Left cardiac atrium (tissue), 4 donors: ENCODE results near the gene C12orf76. TPM values are rescaled to one million over a fixed set of nuclear protein-coding genes. Genes with fewer than 3 reads are reported as not detected.
A peak's percentile ranks its signal among the peaks of the same experiment; 100 is the strongest.
"Not testable (repeated sequence)": the region's sequence is repeated elsewhere in the genome, so short reads cannot be mapped to it uniquely, and the experiment has no call there.

ENCODE experiments used
- ATAC-seq, 2 donors: fragments of 200-7000 bp; cut with Tn5 transposase; one replicate each; pipeline ENCODE4 v1.9.1; 2020; ENCODE audit warnings: mild to moderate bottlenecking in 2 of 2, moderate library complexity in 2 of 2
- DNase-seq: peaks from one replicate; pipeline ENCODE4 v3.0.0-alpha.2; 2020
- intact Hi-C, 2 donors: fragments of 100-400 bp; cut with DNase I; formaldehyde crosslinking; loops; one replicate each; pipeline versions ENCODE4 v1.14.1 to v1.15.1; 2022 to 2023
- total RNA-seq, 2 donors: library from RNA; stranded (reverse); fragmentation: NEBNext Ultra II Directional; extraction: Animal tissue kit (Norgen Biotek cat#: 25700); gene quantifications; one replicate each; pipeline ENCODE4 v1.2.1, GENCODE V29; 2021
- donor health status: DM: no; HTN: yes; CAD: no.
- donor health status: DM: no; HTN: yes; CAD: no; lungs with severe emphysema.
- donor health status: DM: yes; HTN: yes; CAD: no.
- donor health status: Dilated cardiomyopathy.

Gene C12orf76
- total RNA-seq, 2 donors from 2014 or later = 6.0 to 7.8 TPM

- ATAC-seq (no peak), DNase-seq (no peak)
- intact Hi-C loops = no loop called here
Observed at GRCh38 chr12:110068654-110069053, 20.3 kb upstream of the C12orf76 start.

GRCh38 chr12:110068115-110068514 is 19.8 kb upstream of the C12orf76 start:
- ATAC-seq, intact Hi-C loops, DNase-seq: not testable (repeated sequence)

DNA sequence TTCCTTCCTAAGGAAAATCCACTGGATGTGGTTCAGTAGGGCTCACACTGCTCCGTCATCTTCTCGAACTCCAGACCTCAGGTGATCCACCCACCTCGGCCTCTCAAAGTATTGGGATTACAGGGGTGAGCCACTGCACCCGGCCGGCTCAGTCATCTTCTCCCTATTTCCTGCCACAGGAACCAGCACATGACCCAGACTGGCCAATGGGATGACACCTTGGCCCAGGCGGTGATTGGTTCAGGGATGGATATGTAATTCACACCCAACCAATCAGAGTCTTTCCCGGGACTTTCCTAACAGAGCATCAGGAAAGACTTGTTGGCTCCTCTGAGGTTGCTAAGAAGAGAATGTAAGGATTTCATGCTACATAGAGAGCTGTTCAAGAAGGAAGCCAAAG is 19.2 kb upstream of the C12orf76 start:
- ATAC-seq (no peak), DNase-seq (no peak)
- intact Hi-C loops = no loop called here

GRCh38 chr12:110065540-110065939 is 17.2 kb upstream of the C12orf76 start:
- intact Hi-C loops = no loop called here
- ATAC-seq (no peak), DNase-seq (no peak)

- DNase-seq = no peak
- intact Hi-C loops = no loop called here
- no peak for ATAC-seq
Observed at GRCh38 chr12:110062241-110062640, 13.9 kb upstream of the C12orf76 start.

DNA sequence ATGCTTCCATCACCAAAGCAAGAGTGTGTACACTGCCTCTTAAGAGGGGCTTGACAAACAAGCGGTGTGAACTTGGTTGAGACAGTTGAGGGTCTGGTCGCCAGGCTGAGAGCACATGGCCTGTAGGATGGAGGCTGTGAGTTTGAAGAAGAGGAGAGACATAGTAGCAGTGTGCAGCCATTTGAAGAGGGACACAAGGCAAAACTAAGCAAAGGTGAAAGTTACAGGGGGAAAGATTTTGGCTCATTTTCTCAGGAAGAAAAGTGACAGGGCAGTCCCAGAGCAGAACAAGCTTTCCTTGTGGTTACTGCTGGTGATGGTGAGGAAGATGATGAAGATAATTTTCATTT is 11.3 kb upstream of the C12orf76 start:
- DNase-seq = no peak
- intact Hi-C loops = no loop called here
- ATAC-seq = no peak

DNA sequence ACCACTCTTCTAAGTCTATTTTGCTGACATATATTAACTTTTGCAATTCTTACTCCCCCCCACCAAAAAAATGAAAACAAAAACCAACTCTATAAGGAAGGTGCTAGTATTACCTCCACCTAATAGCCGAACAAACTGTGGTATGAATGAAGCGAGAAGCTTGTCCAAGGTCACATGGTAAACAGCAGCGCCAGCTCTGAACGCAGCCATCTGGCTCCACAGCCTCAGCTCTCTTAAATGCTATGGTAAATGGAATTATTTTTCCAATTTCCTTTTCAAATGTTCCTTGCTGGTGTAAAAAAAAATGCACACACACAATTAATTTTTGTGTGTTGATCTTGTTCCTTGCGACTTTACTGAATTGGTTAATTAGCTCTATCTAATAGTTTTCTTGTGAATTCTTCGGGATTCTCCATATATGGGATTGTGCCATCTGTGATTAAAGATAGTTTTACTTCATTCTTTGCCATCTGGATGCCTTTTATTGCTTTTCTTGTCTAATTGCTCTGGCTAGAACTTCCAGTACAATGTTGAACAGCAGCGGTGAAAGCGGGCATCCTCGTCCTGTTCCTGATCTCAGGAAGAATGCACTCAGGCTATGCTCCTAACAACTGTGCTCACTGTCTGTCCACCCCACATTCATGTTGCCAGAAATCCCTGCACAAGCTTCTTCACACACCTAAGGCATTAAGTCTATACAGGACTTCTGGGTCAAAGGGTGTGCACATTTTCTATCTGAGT is 10.7 kb upstream of the C12orf76 start:
- intact Hi-C loops = no loop called here
- ATAC-seq = no peak
- no peak for DNase-seq

DNA sequence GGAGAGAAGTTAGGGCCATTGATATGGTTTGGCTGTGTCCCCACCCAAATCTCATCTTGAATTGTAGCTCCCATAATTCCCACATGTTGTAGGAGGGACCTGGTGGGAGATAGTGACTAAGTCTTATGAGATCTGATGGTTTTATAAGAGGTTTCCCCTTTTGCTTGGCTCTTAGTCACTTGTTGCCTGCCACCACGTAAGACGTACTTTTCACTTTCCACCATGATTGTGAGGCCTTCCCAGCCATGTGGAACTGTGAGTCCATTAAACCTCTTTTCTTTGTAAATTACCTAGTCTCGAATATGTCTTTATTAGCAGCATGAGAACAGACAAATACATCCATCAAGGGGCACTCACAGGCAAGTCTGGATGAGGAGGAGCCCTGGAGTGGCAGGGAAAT is 8.3 kb upstream of the C12orf76 start:
- DNase-seq, intact Hi-C loops: not testable (repeated sequence)

DNA sequence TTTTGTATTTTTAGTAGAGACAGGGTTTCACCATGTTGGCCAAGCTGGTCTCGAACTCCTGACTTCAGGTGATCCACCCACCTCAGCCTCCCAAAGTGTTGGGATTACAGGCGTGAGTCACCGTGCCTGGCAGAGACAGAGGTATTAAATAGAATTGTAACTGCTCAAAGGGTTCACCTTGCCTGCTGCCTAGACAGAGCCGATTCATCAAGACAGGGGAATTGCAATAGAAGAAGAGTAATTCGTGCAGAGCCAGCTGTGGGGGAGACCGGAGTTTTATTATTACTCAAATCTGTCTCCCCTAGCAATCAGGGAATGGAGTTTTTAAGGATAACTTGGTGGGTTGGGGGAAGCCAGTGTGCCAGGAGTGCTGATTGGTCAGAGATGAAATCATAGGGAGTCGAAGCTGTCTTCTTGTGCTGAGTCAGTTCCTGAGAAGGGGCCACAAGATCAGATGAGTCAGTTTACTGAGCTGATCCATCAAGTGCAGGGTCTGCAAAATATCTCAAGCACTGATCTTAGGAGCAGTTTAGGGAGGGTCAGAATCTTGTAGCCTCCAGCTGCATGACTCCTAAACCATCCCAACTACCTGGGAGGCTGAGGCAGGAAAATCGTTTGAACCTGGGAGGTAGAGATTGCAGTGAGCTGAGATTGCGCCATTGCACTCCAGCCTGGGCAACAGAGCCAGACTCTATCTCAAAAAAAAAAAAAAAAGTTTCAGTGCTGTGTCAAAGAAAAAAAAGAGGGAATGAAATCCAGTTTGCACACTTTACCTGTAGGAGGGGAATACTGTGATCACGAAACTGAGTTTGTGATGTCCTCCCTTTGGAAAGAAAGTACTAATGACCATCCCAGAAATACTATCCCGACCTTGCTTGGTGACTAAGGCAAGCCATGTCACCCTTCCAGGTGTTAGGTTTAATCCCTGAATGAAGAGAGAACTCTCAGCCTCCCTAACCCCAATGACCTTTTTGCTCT is 7.3 kb upstream of the C12orf76 start:
- intact Hi-C loops, DNase-seq: not testable (repeated sequence)
- peak in 1 of 2 donors; percentile 48 for ATAC-seq

More for the DNA sequence above, 8.3 kb upstream of the C12orf76 start:
- ATAC-seq = not testable (repeated sequence)

- intact Hi-C loops = no loop called here
- DNase-seq = no peak
- ATAC-seq = no peak
Observed at GRCh38 chr12:110050927-110051326, 2.6 kb upstream of the C12orf76 start.

DNA sequence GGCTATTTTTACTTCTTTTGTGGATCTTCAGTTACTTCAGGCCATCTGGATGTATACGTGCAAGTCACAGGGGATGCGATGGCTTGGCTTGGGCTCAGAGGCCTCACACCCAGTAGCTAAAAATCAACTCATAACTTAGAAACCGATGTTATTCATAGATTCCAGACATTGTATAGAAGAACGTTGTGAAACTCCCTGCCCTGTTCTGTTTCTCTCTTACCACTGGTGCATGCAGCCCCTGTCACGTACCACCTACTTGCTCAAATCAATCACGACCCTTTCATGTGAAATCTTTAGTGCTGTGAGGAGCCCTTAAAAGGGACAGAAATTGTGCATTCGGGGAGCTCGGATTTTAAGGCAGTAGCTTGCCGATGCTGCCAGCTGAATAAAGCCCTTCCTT is 1.3 kb upstream of the C12orf76 start:
- ATAC-seq, intact Hi-C loops, DNase-seq: not testable (repeated sequence)

GRCh38 chr12:110049034-110049433 is 712 bp upstream of the C12orf76 start:
- ATAC-seq, intact Hi-C loops: not testable (repeated sequence)

DNA sequence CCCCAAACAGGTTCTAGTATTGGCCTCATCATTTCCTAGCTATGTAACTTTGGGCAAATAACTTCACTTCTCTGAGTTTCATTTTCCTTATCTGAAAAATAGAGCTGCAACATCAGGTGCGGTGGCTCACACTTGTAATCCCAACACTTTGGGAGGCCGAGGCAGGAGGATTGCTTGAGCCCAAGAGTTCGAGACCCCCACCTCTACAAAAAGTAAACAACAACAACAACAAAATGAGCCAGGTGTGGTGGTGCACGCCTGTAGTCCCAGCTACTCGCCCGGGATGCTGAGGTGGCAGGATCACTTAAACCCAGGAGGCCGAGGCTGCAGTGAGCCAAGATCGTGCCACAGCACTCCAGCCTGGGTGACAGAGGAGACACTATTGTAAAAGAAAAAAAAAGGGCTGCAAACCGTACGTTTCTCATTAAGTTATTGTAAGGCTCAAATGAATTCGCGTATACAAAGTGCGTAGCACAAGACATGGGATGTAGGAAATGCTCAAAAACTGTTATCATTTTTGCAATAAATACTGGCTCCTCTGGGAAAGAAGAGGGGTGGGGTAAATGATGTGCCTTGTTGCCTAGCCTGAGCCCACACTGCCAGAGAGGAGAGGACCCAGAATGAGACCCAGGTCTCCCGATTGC is 903 bp downstream of the C12orf76 start:
- intact Hi-C loops = no loop called here
- ATAC-seq (no peak), DNase-seq (no peak)

More at GRCh38 chr12:110049034-110049433, 712 bp upstream of the C12orf76 start:
- DNase-seq = not testable (repeated sequence)

GRCh38 chr12:110046451-110047187 is 1.7 kb downstream of the C12orf76 start:
- no peak for DNase-seq
- ATAC-seq = no peak
- intact Hi-C loops = no loop called here

DNA sequence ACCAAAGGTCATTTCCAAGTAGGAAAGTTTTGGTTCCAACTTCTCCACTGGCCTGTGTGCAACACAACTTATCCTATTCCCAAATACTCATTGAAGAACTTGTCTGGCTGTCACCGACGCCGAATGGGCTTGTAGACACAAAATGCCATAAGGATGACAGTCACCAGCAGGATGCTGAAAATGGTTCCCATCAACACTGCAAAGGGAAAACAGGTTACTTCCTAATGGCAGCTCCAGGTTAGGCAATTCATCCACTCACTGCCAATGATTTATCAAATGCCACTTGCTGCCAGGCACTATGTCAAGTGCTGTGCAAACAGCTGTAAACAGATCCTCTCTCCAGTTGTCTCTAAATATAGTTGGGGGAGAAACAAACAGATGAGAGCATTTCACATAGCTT is 6.1 kb downstream of the C12orf76 start:
- ATAC-seq = peak; percentile 37 to 67
- intact Hi-C loops = no loop called here
- DNase-seq = no peak

GRCh38 chr12:110039085-110039807 is 9.1 kb downstream of the C12orf76 start:
- ATAC-seq = no peak
- DNase-seq = no peak
- intact Hi-C loops = no loop called here

- no peak for DNase-seq
- intact Hi-C loops = no loop called here
- ATAC-seq = no peak
Observed at GRCh38 chr12:110038741-110039084, 9.6 kb downstream of the C12orf76 start.

GRCh38 chr12:110037315-110037714 is 11.0 kb downstream of the C12orf76 start:
- DNase-seq (no peak), ATAC-seq (peak in 1 of 2 donors; percentile 34)
- intact Hi-C loops = no loop called here
